GM21786 (cell line): ENCODE results near the gene CDK5.
"Not testable (repeated sequence)": the region's sequence is repeated elsewhere in the genome, so short reads cannot be mapped to it uniquely, and the experiment has no call there.

Experiments
- ATAC-seq: cut with Tn5 transposase; IDR thresholded peaks from one replicate; pipeline ENCODE4 v1.9.1; 2021; ENCODE audit not compliant: unreplicated experiment

CDK5 gene

DNA sequence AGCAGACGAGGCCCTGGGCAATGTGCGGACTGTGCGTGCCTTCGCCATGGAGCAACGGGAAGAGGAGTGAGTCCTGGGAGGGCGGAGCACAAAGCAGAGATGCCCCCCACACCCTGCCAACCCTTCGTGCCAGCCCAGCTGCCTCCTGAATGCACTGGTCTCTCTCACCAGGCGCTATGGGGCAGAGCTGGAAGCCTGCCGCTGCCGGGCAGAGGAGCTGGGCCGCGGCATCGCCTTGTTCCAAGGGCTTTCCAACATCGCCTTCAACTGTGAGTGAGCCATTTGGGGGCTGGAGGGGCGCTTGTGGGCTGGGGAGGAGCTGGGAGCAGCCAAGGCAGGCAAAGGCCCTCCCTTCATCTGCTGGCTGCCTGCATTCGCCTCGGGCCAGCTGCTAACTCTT lies 21.8 kb downstream of the CDK5 start:
- no peak for ATAC-seq

DNA sequence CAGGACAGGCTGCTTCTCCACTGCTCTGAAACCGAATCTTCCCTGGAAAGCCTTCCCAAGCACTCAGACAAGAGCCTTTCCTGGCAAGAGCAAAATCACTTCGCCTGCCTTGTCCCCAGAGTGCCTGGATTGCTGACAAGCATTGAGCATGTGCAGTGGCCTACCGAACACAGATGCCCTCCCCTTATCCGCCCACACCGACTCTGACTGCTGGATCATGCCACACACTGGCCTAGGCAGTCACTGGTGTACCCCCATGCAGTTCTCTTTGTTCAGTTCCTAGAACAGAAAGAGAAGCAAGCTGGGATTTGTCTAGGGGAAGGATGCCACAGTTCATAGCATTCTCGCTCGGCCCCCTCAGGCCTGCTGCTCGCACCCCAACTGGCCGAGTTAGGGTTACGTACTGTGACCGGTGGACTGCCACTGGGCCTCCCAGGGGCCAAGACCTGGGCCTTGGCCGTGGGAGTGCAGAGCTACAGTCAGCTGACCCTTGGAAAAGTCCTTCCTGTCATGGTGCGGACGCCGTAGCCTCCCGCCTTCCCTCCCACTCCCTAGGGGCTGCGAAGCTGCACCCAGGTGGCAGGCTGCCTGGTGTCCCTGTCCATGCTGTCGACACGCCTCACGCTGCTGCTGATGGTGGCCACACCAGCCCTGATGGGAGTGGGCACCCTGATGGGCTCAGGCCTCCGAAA lies 22.5 kb downstream of the CDK5 start:
- ATAC-seq = no peak

DNA sequence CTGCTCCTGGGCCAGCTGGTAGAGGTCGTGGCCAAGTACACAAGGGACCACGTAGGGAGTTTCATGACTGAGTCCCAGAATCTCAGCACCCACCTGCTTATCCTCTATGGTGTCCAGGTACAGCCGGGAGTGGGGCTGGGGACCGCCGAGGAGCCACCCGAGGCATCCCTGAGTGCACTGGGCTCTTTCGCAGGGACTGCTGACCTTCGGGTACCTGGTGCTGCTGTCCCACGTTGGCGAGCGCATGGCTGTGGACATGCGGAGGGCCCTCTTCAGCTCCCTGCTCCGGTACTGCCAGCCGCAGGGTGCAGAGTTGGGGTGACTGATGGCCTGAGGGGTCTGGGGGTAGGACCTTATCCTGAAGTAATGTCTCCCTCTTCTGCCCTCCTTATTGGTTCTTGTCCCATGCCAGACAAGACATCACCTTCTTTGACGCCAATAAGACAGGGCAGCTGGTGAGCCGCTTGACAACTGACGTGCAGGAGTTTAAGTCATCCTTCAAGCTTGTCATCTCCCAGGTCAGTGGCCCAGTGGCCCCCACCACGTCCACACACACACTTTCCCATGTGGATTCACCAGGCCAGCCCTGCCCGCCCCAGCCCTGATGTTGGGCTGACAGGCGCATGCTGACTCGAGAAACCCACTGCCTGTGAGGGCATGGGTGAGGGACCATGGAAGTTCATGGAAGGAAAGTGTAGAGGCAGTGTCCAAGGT lies 23.2 kb downstream of the CDK5 start:
- ATAC-seq = no peak

DNA sequence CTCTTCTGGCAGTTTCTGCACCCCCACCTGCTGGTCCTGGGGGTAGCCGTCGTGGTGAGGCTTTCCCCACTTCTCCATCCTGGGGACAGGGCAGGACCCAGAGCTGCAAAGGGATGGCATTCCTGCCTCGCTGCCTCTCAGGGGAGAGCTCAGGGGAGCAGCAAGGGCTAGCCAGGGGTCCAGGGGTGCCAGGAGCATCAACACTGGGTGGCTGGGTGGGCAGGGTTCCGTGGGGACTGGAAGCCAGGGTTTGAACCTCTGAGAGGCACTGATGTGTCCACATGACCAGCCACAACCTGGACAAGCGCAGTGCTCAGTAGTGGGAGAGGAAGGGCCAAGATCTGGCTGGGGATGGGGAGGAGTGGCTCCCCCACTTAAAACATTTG lies 23.8 kb downstream of the CDK5 start:
- ATAC-seq = no peak

DNA sequence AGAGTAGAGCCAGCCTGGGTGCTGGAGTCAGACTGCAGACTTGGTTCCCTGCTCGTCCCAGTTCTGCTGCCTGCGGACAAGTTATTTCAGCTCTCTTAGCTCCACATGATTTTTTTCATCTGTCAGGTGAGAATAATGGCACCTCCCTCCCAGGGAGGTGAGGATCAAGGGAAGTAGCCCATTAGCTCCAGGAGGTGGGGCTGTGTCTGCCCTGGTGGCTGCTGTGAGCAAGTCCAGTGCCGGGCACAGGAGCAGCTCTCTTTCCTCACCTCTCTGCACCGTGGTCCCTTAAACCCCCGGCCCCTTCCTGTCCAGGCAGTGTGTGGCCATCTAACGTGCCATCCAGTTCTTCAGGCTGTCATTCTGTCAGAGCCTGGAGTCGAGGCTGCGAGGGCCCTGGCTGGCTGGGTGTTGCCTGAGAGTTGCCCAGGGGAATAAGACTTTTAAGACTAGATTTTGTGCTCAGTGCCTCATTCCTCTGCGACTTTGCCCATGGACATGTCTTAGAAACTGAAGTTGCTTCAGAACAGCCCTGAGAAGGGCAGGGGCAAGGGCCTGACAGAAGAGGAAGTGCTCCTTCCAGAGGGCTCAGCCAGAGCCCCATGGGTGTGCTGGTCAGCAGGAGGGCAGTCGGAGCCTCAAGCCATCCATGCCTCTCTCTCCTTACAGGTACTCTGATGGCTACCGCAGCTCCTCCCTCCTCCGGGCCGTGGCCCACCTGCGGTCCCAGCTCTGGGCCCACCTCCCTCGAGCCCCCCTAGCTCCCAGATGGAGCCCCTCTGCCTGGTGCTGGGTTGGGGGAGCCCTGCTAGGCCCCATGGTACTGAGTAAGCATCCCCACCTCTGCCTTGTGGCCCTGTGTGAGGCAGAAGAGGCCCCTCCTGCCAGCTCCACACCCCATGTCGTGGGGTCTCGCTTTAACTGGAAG lies 24.5 kb downstream of the CDK5 start:
- ATAC-seq = no peak

DNA sequence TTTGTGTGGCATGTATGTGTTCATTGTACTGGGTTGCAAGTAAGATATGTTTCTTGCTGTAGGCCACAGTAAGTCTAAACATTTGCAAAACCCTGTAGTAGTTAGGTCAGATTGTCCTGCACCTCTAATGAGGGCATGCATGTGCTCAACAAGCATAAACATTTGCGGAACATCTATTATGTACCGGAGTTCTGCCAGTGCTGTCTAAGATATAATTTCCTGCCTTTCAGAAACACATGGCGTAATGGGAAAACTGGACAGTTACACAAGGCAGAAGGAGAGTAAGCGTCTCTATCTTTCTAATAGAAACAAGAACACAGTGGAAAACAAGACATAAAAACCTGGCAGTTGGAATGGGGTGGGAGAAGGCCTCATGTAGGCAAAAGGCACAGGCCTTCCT lies 26.7 kb downstream of the CDK5 start:
- ATAC-seq = no peak

DNA sequence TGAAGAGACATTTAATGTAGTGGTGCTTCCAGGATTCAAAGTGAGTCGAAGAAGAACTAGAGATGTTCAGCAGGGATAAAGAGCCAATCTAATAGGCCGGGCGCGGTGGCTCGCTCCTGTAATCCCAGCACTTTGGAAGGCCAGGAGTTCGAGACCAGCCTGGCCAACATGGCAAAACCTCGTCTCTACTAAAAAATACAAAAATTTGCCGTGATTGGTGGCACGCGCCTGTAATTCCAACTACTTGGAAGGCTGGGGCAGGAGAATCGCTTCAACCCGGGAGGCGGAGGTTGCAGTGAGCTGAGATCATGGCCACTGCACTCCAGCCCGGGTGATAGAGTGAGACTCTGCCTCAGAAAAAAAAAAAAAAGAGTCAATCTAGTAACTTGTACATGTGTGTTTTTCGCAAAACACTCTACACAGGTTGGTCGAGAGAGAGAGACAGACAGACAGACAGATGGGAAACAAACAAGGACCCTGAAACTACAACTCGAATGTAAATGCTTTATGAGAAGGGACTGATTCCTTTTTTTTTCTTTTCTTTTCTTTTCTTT lies 28.7 kb downstream of the CDK5 start:
- no peak for ATAC-seq

DNA sequence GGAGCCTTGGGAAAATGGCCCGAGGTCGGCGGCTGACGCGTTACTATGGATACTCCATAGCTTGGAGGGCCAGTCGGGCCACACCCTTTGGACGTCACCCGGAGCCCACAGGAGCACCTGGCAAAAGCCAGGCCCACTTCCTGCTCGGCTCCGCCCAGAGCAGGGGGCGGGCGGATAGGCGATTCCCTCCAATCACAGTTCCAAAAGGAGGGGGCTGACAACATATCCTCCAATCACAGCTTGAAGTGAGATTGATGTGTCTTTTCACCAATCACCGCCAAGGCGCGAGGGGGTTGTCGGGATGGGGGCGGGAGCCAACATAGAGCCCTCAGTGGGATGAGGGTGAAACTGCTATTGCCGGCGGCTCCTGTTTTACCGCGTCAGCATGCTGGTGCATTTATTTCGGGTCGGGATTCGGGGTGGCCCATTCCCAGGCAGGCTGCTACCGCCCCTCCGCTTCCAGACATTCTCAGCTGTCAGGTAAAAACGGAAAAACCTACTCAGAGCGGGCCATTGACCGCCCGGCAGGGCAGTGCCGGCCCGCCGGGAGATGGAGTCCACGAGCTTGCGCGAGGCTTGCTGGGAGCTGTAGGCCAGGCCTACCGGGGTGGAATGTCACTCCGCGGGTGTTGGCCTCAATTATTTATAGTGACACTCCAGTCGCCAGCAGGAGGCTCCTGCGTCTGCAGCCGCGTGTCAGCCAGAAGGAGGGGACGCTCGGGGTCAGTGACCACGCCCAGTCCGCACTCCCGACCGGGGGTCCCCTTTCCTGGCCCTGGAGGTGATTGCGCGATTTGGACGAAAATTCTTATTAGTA lies 29.4 kb downstream of the CDK5 start, which contains the start of gene ABCB8:
TSS of gene ABCB8 (plus strand) at position 320 of the 817 bp plus-strand sequence. CDS start at position 386, 66 bp downstream.
- peak; percentile 97 for ATAC-seq

DNA sequence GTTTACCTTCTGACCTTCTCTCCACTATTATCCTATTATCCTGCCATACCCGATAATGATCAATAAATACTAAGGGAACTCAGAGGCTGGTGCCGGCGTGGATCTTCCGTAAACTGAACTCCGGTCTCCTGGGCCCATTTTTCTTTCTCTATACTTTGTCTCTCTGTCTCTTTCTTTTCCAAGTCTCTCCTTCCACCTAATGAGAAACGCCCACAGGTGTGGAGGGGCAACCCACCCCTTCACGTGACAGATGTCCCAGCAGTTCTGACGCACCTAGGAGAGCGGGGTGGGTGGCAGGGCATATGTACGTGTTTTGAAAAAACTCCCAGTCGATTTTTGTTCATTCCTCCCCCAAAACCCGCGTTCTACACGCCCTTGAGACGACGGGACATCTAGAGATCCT lies 30.0 kb downstream of the CDK5 start:
- ATAC-seq = not testable (repeated sequence)

DNA sequence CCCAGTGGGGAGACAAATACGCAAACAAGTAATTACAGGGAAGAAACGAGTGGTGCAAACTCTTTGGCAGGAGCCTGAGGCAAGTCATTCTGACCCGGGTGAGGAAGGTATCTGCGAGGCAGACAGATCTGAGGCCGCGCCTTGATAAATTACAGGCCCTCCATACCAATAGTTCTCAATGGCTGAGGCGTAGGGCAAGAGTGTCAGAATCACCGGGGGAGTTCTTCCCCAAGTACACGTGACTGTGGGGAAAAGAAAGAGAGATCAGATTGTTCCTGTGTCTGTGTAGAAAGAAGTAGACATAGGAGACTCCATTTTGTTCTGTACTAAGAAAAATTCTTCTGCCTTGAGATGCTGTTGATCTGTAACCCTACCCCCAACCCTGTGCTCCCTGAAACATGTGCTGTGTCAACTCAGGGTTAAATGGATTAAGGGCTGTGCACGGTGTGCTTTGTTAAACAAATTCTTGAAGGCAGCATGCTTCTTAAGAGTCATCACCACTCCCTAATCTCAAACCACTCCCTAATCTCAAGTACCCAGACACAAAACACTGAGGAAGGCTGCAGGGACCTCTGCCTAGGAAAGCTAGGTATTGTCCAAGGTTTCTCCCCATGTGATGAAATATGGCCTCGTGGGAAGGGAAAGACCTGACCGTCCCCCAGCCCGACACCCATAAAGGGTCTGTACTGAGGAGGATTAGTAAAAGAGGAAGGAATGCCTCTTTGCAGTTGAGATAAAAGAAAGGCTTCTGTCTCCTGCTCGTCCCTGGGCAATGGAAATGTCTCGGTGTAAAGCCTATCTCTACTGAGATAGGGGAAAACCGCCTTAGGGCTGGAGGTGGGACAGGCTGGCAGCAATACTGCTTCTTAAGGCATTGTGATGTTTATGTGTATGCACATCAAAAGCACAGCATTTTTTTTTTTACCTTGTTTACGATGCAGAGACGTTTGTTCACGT lies 30.6 kb downstream of the CDK5 start:
- ATAC-seq = not testable (repeated sequence)

DNA sequence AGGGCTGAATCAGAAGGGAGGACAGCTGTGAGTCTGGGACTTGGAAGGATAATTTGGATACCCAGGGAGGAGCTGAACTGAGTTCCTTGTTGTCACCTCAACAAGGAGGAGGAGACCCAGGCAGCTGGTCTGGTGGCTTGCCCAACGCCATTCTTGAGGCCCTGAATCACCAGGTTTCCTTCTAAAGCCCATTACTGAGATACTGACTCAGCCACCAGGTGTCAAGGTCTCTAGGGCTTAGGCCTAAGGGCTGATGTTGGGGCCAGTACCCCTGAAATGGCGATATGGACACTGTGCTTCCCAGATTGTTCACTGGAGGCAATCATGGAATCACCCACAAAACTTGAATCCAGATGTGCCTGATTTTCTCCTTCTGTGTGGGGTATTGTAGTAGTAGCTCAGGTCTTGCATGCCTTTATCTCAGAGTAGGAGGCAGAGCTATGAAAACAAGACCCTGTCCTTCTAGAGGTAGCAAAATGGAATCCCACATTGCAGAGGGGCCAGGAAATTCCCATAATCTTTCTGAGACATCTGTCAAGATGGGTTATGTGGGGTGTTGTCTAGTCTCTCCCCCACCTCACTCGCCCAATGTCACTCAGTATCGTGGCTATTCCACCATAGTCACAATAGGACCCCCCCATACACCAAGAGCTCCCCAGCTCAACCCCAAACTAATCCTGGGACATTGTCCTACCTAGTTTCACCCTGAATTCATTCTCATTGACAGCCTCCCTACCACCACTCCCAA lies 31.6 kb downstream of the CDK5 start:
- no peak for ATAC-seq

DNA sequence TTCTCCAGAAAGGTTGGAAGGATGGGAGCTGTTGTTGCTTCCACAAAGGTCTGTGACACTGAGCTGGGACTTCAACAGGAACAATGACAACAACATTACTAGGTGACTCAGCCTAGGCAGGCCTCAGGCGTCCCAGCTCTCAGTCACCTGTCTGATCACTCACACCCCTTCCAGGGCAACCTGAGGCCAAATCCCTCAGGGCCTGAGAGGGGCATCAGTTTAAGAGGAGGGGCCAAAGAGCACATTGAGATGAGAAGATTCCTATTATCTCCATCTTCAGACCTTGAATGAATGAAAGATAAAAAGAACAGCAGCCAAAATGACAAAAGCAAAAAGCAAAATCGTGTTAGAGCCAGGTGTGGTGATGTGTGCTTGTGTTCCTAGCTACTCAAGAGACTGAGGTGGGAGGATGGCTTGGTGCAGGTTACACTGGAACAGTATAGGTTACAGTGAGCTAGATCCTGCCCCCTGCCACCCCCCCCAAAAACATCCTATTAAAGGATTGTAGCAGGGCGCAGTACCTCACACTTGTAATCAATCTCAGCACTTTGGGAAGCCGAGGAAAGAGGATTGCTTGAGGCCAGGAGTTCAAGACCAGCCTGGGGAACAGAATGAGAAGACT lies 33.2 kb downstream of the CDK5 start, which contains the start of gene ATG9B:
TSS of gene ATG9B (minus strand) at position 60 of the 622 bp plus-strand sequence. CDS start 71 bp downstream, outside the sequence.
- no peak for ATAC-seq

DNA sequence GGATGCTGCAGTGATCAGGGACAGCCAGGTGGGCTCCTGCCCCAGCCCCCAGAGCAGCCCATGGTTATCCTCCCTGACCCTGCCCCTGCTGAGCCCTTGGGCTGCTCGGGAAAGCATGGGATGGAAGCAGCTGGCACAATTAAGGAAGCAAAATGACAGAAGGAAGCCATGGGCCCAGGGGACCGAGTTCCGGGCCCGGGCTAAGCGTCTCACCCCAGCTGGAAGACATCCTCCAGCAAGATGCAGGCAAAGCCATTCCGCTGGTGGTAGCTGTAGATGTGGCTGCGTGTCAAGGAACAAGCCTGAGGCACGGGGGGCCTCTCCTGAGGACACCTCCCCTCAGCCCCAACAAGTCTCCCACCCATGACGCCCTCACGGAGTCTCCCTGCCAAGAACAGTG lies 34.5 kb downstream of the CDK5 start:
- ATAC-seq = no peak

DNA sequence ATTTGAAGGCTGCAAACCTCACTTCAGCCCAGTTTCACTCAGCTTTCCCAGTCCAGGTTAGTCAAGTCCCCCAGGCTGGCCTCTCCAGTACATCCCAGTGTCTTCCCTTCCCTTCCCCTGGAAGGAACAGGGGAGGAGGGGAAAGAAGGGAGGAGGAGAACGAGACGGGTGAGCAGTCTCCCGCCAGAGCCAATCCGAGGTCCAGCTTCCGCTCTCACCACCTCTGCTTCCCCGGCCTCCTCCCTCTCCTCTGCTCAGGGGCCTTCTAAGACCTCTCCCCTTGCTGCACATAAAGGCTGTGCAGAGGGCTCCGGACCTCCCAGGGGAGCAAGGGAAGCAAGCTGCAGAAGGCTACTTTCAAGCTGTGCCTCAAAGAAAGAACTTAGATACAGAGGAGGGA lies 37.5 kb downstream of the CDK5 start:
- no peak for ATAC-seq

DNA sequence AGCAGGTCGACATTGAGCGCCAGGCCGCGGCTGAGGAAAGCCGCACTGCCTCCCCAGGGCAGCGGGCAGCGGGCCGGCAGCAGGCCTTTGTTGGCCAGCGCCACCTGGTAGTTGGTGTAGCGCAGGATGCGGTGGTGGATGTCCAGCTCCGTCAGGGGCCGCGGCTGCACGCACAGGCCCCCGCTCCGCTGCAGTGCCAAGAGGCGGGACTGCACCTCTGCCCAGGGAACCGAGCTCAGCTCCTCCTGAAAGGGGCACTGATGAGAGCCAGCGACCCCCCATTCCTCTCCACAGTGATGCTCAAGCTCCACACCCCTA lies 38.6 kb downstream of the CDK5 start:
- ATAC-seq = no peak

DNA sequence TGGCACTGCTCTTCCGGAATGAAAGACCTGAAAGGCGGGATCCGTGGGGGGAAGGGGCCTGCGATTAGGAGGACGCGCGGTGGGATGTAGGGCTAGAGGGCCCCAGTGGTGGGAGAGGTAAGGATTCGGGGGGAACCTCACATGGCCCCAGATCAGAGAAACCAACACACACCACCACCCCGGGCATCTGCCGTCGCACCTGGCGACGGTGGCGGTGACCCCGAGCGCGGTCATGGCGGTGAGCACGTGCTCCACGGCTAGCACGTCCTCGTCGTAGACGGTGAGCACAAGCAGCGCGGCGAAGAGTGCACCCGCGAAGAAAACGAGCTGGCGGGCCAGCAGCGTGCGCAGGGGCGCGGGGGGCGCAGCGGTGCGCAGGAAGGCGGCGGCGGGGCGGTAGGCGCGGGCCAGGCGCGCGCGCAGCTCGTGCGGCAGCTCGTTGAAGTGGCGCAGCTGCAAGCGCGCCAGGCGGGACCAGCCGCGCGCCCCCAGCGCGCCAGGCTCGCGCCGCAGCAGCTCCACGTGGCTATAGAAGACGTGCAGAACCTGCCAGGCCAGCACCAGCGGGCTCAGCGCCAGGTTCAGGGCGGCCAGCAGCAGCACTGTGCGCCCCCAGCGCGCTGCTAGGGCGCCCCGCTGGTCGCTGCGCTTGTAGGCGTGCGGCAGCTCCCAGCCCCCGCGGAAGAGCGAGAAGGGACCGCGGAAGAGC lies 39.1 kb downstream of the CDK5 start:
- no peak for ATAC-seq

DNA sequence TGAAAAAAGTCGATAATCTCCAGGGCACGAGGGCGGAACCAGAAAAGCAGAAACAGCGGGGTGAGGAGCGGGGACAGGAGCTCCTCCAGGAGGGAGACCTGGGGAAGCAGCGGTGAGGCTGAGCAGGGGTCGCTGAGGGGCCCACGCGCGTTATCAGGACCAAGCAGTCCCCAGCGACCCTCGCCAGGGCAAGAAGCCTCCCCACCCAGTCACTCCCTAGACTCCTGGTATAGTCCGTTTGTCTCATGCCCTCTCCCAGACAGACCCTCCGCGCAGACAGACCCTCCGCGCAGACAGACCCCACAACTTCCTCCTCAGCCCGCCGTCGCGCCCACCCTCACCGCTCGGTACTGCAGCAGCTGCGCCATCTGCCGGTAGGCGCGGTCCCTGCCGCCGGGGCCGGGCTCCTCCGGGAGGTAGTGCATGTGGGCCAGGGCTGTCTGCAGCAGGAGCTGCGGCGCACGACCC lies 39.7 kb downstream of the CDK5 start:
- peak; percentile 76 for ATAC-seq
